GM18517 (cell line): ENCODE data around the gene MMUT.
"Not testable (repeated sequence)": the region's sequence is repeated elsewhere in the genome, so short reads cannot be mapped to it uniquely, and the experiment has no call there.

Source experiments
- ATAC-seq: cut with Tn5 transposase; IDR thresholded peaks from one replicate; pipeline ENCODE4 v1.9.1; 2021; ENCODE audit warnings: mild to moderate bottlenecking, moderate library complexity; ENCODE audit not compliant: unreplicated experiment

The MMUT gene

GRCh38 chr6:49430187-49430586 lies 32.9 kb downstream of the MMUT start:
- ATAC-seq = no peak

- no peak for ATAC-seq
These were observed 39.2 kb downstream of the MMUT start for GRCh38 chr6:49423817-49424216.

- ATAC-seq = no peak
These were observed 46.9 kb downstream of the MMUT start for GRCh38 chr6:49416195-49416594.

GRCh38 chr6:49415358-49415757 lies 47.7 kb downstream of the MMUT start:
- ATAC-seq = no peak

- ATAC-seq = no peak
These were observed 52.5 kb downstream of the MMUT start for GRCh38 chr6:49410564-49410963.

- ATAC-seq = peak; percentile 93
These were observed 53.0 kb downstream of the MMUT start for GRCh38 chr6:49409951-49410542.

GRCh38 chr6:49406250-49406970 lies 56.6 kb downstream of the MMUT start:
- ATAC-seq = no peak

GRCh38 chr6:49401063-49401462 lies 62.0 kb downstream of the MMUT start:
- ATAC-seq = no peak

- ATAC-seq = not testable (repeated sequence)
These were observed 76.2 kb downstream of the MMUT start for GRCh38 chr6:49386667-49387508.

GRCh38 chr6:49384904-49385303 lies 78.1 kb downstream of the MMUT start:
- ATAC-seq = no peak
